Smooth muscle cell (in vitro differentiated cells): ENCODE data around the gene MICAL3. TPM values are rescaled to one million over a fixed set of nuclear protein-coding genes. Genes with fewer than 3 reads are reported as not detected.

Experiments
- DNase-seq: peaks from one replicate; lab custom pipeline; 2025; ENCODE audit not compliant: unreplicated experiment; lab: John Stamatoyannopoulos, UW
- H2AFZ ChIP-seq: fragments of 200-600 bp; sonication (generic); 2 replicates; pipeline ENCODE4 v1.6.0; 2016; ENCODE audit warnings: antibody characterized with exemption, low read depth, mild to moderate bottlenecking
- H3F3A ChIP-seq: fragments of 200-600 bp; sonication (generic); 2 replicates; pipeline ENCODE4 v1.6.0; 2017; ENCODE audit warnings: antibody characterized with exemption, low read depth
- H3K27ac ChIP-seq: fragments of 200-600 bp; sonication (generic); 2 replicates; pipeline ENCODE4 v1.5.1; 2016; ENCODE audit warnings: low read depth, mild to moderate bottlenecking
- H3K27me3 ChIP-seq: fragments of 200-600 bp; sonication (generic); 2 replicates; pipeline ENCODE4 v1.6.1; 2016; ENCODE audit warnings: low read depth, mild to moderate bottlenecking
- H3K36me3 ChIP-seq: fragments of 200-600 bp; sonication (generic); 2 replicates; pipeline ENCODE4 v1.5.1; 2016; ENCODE audit warnings: low read depth
- H3K4me1 ChIP-seq: fragments of 200-600 bp; sonication (generic); 2 replicates; pipeline ENCODE4 v1.5.1; 2016; ENCODE audit warnings: low read depth
- H3K4me2 ChIP-seq: fragments of 200-600 bp; sonication (generic); 2 replicates; pipeline ENCODE4 v1.6.0; 2016; ENCODE audit warnings: mild to moderate bottlenecking
- H3K4me3 ChIP-seq: fragments of 200-600 bp; sonication (generic); 2 replicates; pipeline ENCODE4 v1.5.1; 2016; ENCODE audit warnings: mild to moderate bottlenecking
- H3K79me2 ChIP-seq: fragments of 200-600 bp; sonication (generic); 2 replicates; pipeline ENCODE4 v1.6.0; 2016; ENCODE audit warnings: low read depth, mild to moderate bottlenecking
- H3K9ac ChIP-seq: fragments of 200-600 bp; sonication (generic); 2 replicates; pipeline ENCODE4 v1.6.0; 2016; ENCODE audit warnings: low read depth
- H3K9me3 ChIP-seq: fragments of 200-600 bp; sonication (generic); replicated peaks from 2 replicates; pipeline ENCODE4 v1.5.1; 2016; ENCODE audit warnings: low read depth
- H4K20me1 ChIP-seq: fragments of 200-600 bp; sonication (generic); 2 replicates; pipeline ENCODE4 v1.6.0; 2016; ENCODE audit warnings: low read depth
- WGBS: methylation state at CpG from one replicate; pipeline ENCODE4 v1.1.7; 2016; ENCODE audit warnings: low lambda C conversion rate; 5-methylcytosine and 5-hydroxymethylcytosine counted together
- polyA plus RNA-seq: library from polyadenylated mRNA; unstranded; fragments of >200 nt; fragmentation: Nextera tagmentation; extraction: Ambion mirVana; gene quantifications from 2 replicates; pipeline ENCODE4 v1.2.1, GENCODE V29; 2016
- total RNA-seq: library from RNA; depleted of rRNA; stranded (reverse); fragments of >200 nt; gene quantifications from 2 replicates; pipeline ENCODE4 v1.2.3, GENCODE V29; 2014
- TF ChIP-seq, protein P1 (sequence below): fragments of 200-600 bp; sonication (generic); IDR thresholded peaks from 2 replicates; pipeline ENCODE4 v1.5.1; 2017; ENCODE audit warnings: borderline replicate concordance, mild to moderate bottlenecking, antibody characterized with exemption; ENCODE audit not compliant: insufficient read depth, poor library complexity, severe bottlenecking

MICAL3 gene
- total and polyA plus RNA-seq, 2 experiments from 2014 or later: 3.1 to 28.6 TPM

DNA sequence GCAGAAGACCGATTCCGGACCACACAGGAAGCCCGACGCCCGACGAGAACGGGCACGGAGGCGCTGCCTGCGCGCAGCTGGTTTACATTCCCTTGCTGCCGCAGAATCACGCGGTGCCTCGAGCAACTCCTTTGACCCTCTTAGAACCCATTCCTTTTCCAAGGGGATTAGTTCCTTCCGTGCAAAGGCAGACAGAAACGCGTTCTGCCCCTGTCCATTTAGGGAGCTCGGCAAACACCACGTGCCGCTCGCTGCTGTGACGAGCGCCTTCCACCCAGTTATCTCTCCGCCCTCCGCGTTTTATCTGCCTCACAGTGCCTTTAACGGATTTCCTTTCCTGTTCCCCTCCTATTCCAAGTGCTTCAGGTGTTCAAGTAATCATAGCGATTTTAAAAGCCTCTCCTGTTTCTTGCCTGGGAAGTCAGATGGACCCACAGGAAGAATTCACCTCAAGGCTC is 24.1 kb upstream of the MICAL3 start:
- H3K79me2 ChIP-seq: no peaks in the 10 kb centered on the region
- no peak overlapping the region for H3K27ac ChIP-seq
- TF ChIP-seq, protein P1, sequence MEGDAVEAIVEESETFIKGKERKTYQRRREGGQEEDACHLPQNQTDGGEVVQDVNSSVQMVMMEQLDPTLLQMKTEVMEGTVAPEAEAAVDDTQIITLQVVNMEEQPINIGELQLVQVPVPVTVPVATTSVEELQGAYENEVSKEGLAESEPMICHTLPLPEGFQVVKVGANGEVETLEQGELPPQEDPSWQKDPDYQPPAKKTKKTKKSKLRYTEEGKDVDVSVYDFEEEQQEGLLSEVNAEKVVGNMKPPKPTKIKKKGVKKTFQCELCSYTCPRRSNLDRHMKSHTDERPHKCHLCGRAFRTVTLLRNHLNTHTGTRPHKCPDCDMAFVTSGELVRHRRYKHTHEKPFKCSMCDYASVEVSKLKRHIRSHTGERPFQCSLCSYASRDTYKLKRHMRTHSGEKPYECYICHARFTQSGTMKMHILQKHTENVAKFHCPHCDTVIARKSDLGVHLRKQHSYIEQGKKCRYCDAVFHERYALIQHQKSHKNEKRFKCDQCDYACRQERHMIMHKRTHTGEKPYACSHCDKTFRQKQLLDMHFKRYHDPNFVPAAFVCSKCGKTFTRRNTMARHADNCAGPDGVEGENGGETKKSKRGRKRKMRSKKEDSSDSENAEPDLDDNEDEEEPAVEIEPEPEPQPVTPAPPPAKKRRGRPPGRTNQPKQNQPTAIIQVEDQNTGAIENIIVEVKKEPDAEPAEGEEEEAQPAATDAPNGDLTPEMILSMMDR: no peak
- no peaks in the 10 kb centered on the region for H3K36me3 ChIP-seq
- no peaks in the 10 kb centered on the region for H4K20me1 ChIP-seq
- no peak overlapping the region for H3K9ac ChIP-seq
- H3K9me3 ChIP-seq: no peaks in the 10 kb centered on the region
- H3K4me1 ChIP-seq: no peaks in the 10 kb centered on the region
- no peak overlapping the region for H2AFZ ChIP-seq
- 86% methylated on average over 28 of the region's 29 CpGs for WGBS
- H3F3A ChIP-seq: no peaks in the 10 kb centered on the region
- H3K4me3 ChIP-seq: no peak overlapping the region
- H3K27me3 ChIP-seq: no peaks in the 10 kb centered on the region
- no peak for DNase-seq
- no peak overlapping the region for H3K4me2 ChIP-seq

DNA sequence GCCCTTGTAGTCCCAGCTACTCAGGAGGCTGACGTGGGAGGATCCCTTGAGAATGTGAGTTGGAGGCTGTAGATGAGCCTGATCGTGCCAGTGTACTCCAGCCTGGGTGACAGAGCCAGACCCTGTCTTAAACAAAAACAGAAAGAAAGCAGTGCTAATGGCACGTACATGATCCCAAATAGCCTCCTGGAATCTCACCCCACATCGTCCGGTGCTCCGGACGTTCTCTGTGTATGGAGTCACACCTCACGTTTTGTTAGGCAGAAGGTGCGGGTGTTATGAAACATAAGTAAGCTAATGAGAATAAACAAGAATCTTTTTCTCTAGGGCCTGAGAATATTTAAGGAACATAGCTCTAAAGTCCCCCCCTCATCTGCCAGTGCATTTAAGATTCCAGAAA is 23.7 kb upstream of the MICAL3 start:
- Histone ChIP-seq H3K9me3 (no peaks in the 10 kb centered on the region), H3K4me2 (no peak overlapping the region), H3F3A (no peaks in the 10 kb centered on the region), H3K4me1 (no peaks in the 10 kb centered on the region), H3K27me3 (no peaks in the 10 kb centered on the region), H3K4me3 (no peak overlapping the region), H3K27ac (no peak overlapping the region), H3K9ac (no peak overlapping the region), H2AFZ (no peak overlapping the region), H3K36me3 (no peaks in the 10 kb centered on the region), H3K79me2 (no peaks in the 10 kb centered on the region), H4K20me1 (no peaks in the 10 kb centered on the region)
- TF ChIP-seq, protein P1: no peak
- DNase-seq: no peak
- WGBS: 91% methylated on average over 9 of the region's 9 CpGs

DNA sequence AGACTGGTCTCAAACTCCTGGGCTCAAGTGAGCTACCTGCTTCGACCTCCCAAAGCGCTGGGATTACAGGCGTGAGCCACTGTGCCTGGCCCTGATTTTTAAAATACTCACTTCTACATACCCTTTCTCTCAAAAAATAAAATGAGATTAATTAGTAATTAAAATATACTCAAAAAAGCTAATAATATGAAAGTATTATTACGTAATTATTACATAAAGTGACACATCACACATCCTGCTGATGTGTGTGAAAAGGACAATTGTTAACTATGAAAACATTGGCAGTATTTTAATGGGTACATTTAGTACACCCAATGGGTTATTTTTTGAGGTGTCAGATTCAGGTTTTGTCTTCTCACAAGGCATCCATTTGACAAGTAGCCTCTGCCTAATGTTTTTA is 21.4 kb upstream of the MICAL3 start:
- no peaks in the 10 kb centered on the region for H3K9me3 ChIP-seq
- H4K20me1 ChIP-seq: no peaks in the 10 kb centered on the region
- DNase-seq: no peak
- TF ChIP-seq, protein P1: no peak
- H3K4me3 ChIP-seq: no peak overlapping the region
- no peak overlapping the region for H3K27ac ChIP-seq
- H3F3A ChIP-seq: no peaks in the 10 kb centered on the region
- no peak overlapping the region for H3K4me2 ChIP-seq
- H3K4me1 ChIP-seq: no peaks in the 10 kb centered on the region
- no peaks in the 10 kb centered on the region for H3K36me3 ChIP-seq
- WGBS: 96% methylated on average over 4 of the region's 4 CpGs
- no peaks in the 10 kb centered on the region for H3K27me3 ChIP-seq
- H3K79me2 ChIP-seq: no peaks in the 10 kb centered on the region
- no peak overlapping the region for H3K9ac ChIP-seq
- H2AFZ ChIP-seq: no peak overlapping the region

DNA sequence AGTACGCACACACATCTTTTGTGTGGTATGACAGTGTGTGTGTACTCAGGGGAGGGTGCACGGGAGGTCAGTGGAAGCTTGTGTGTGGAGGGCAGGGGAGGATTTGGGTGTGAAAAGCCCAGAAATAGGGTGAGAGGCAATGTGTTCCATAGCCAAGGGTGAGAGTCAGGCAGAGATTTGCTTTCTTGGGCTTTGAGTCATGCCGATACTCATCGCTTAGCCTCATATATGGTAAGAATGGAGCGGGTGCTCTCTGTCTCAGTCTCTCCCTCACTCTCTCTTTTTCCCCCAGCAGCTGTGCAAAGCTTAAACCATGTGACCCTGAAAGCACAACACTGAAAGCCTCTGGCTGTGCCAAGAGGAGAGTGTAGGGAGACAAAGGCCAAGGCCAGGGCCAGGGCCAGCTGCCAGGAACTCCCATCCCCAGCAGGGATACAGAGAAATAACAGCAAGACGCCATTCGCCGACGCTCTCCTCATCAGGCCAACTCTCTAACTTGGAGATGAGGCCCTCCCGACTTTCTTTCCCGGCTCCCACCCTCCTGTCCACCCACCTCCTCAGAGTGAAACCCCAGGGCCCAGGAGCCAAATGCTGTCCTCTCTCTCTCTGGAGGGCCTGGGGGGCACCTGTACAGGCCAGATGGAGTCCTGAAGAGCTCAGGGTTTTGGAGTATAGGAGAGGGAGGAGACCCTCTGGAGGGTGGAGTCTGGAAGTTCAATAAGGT is 20.3 kb upstream of the MICAL3 start:
- Histone ChIP-seq H3K27me3 (no peaks in the 10 kb centered on the region), H4K20me1 (no peaks in the 10 kb centered on the region), H3K27ac (no peak overlapping the region), H3K4me2 (no peak overlapping the region), H3F3A (no peaks in the 10 kb centered on the region), H3K4me3 (no peak overlapping the region), H2AFZ (no peak overlapping the region), H3K4me1 (no peaks in the 10 kb centered on the region), H3K79me2 (no peaks in the 10 kb centered on the region), H3K9me3 (no peaks in the 10 kb centered on the region), H3K36me3 (no peaks in the 10 kb centered on the region), H3K9ac (no peak overlapping the region)
- no peak for DNase-seq
- WGBS: 82% methylated on average over 11 of the region's 11 CpGs
- TF ChIP-seq, protein P1: no peak
